H1 (cell line): Measurements from ENCODE around the gene CBX2. TPM values are rescaled to one million over a fixed set of nuclear protein-coding genes. Genes with fewer than 3 reads are reported as not detected.
A peak's percentile ranks its signal among the peaks of the same experiment; 100 is the strongest.

Experiments used
- CTCF ChIA-PET: fragments of 300-600 bp; sonication (Branson Sonifier 250); formaldehyde crosslinking; loops from one replicate; lab custom pipeline; 2021; ENCODE audit not compliant: partially characterized antibody; lab: Charles Lee
- POLR2A ChIA-PET: fragments of 300-600 bp; sonication (Branson Sonifier 250); formaldehyde crosslinking; loops from one replicate; lab custom pipeline; 2021; ENCODE audit warnings: inconsistent platforms; ENCODE audit not compliant: partially characterized antibody; lab: Charles Lee
- DNase-seq, 2 experiments: peaks; one replicate each; pipeline versions ENCODE4 v3.0.0 to v3.0.0-alpha.2; 2010 to 2022; ENCODE audit warnings: low spot score in 2 of 2, low read depth in 1 of 2, mixed read lengths in 1 of 2
- FAIRE-seq: peaks from 2 replicates; lab custom pipeline; 2011; peaks lifted over from hg19 to GRCh38; lab: Jason Lieb, UNC
- H2AFZ ChIP-seq: 2 replicates; pipeline ENCODE4 v1.8.1; 2012; ENCODE audit warnings: low read length, inconsistent platforms
- H2AK5ac ChIP-seq: 2 replicates; pipeline ENCODE4 v1.6.1; 2013; ENCODE audit warnings: low read depth, low read length
- H2BK120ac ChIP-seq: replicated peaks from 2 replicates; pipeline ENCODE3; 2013; ENCODE audit warnings: low read depth, low read length, inconsistent platforms
- H2BK12ac ChIP-seq: 2 replicates; pipeline ENCODE4 v1.6.1; 2013; ENCODE audit warnings: low read depth, low read length
- H2BK15ac ChIP-seq: 2 replicates; pipeline ENCODE4 v1.6.1; 2013; ENCODE audit warnings: low read length
- H2BK20ac ChIP-seq: 2 replicates; pipeline ENCODE4 v1.6.1; 2013; ENCODE audit warnings: low read length
- H2BK5ac ChIP-seq: 2 replicates; pipeline ENCODE4 v1.6.1; 2013; ENCODE audit warnings: low read depth, low read length
- H3K14ac ChIP-seq: 2 replicates; pipeline ENCODE4 v1.6.1; 2013; ENCODE audit warnings: inconsistent platforms; ENCODE audit not compliant: insufficient read length
- H3K18ac ChIP-seq: 2 replicates; pipeline ENCODE4 v1.6.1; 2013; ENCODE audit warnings: low read length; ENCODE audit errors: extremely low read depth
- H3K23ac ChIP-seq: 2 replicates; pipeline ENCODE4 v1.6.1; 2013; ENCODE audit warnings: inconsistent platforms; ENCODE audit not compliant: insufficient read length
- H3K23me2 ChIP-seq: 2 replicates; pipeline ENCODE4 v1.6.1; 2013; ENCODE audit warnings: low read depth, low read length
- H3K27ac ChIP-seq: 2 replicates; pipeline ENCODE4 v1.6.1; 2011; ENCODE audit warnings: low read depth, low read length, inconsistent platforms
- H3K27me3 ChIP-seq, 4 experiments: replicated peaks in 1 of 4; 1 replicate in 1 of 4; 2 replicates in 3 of 4; pipeline versions ENCODE4 v1.6.1 to v1.8.1; 2011 to 2013; ENCODE audit warnings: low read length in 3 of 4, mild to moderate bottlenecking in 3 of 4, inconsistent platforms in 2 of 4, mixed read lengths in 2 of 4, moderate library complexity in 1 of 4; ENCODE audit not compliant: control insufficient read depth in 3 of 4, insufficient read depth in 3 of 4; ENCODE audit errors: extremely low read depth in 1 of 4
- H3K36me3 ChIP-seq, 4 experiments: 2 replicates each; pipeline versions ENCODE4 v1.6.1 to v1.8.1; 2011 to 2013; ENCODE audit warnings: mild to moderate bottlenecking in 4 of 4, low read length in 3 of 4, moderate library complexity in 2 of 4, control low read depth in 1 of 4, inconsistent platforms in 1 of 4; ENCODE audit not compliant: insufficient read depth in 4 of 4, control insufficient read depth in 2 of 4
- H3K4ac ChIP-seq: replicated peaks from 2 replicates; pipeline ENCODE3; 2013; ENCODE audit warnings: low read length, low read depth, mixed read lengths, inconsistent platforms; ENCODE audit not compliant: insufficient read length
- H3K4me1 ChIP-seq, 4 experiments: replicated peaks in 1 of 4; 1 replicate in 1 of 4; 2 replicates in 3 of 4; pipeline versions ENCODE4 v1.6.1 to v1.8.1; 2011 to 2013; ENCODE audit warnings: low read length in 3 of 4, inconsistent platforms in 2 of 4, mixed read lengths in 1 of 4; ENCODE audit not compliant: insufficient read depth in 4 of 4, control insufficient read depth in 3 of 4
- H3K4me2 ChIP-seq, 2 experiments: 2 replicates each; pipeline versions ENCODE4 v1.6.1 to v1.8.1; 2011 to 2013; ENCODE audit warnings: low read depth in 2 of 2, low read length in 2 of 2, control low read depth in 1 of 2, inconsistent platforms in 1 of 2, mild to moderate bottlenecking in 1 of 2; ENCODE audit not compliant: insufficient read depth in 1 of 2
- H3K4me3 ChIP-seq, 4 experiments: fragments of 200-600, 300-600 bp in 1 of 4; sonication (generic), shearing (Covaris generic), sonication (Bioruptor Twin) in 1 of 4; 2 replicates each; pipeline versions ENCODE4 v1.5.1 to v1.8.1; 2011 to 2016; ENCODE audit warnings: low read length in 4 of 4, low read depth in 3 of 4, control low read depth in 2 of 4, inconsistent platforms in 2 of 4, mild to moderate bottlenecking in 2 of 4, mixed read lengths in 1 of 4, moderate library complexity in 1 of 4; ENCODE audit not compliant: insufficient read depth in 2 of 4; ENCODE audit errors: extremely low read depth in 1 of 4
- H3K56ac ChIP-seq: replicated peaks from 2 replicates; pipeline ENCODE3; 2013; ENCODE audit warnings: low read depth, mild to moderate bottlenecking, mixed read lengths, low read length, inconsistent platforms; ENCODE audit not compliant: insufficient read length
- H3K79me1 ChIP-seq: 2 replicates; pipeline ENCODE4 v1.6.1; 2013; ENCODE audit warnings: low read depth, low read length, control low read depth
- H3K79me2 ChIP-seq, 2 experiments: 2 replicates each; pipeline versions ENCODE4 v1.6.1 to v1.8.1; 2012 to 2013; ENCODE audit warnings: low read length in 2 of 2, mild to moderate bottlenecking in 2 of 2, inconsistent platforms in 1 of 2; ENCODE audit not compliant: insufficient read depth in 2 of 2, control insufficient read depth in 1 of 2
- H3K9ac ChIP-seq, 4 experiments: replicated peaks in 1 of 4; 1 replicate in 1 of 4; 2 replicates in 3 of 4; pipeline versions ENCODE4 v1.6.1 to v1.8.1; 2011 to 2013; ENCODE audit warnings: low read depth in 3 of 4, low read length in 3 of 4, control low read depth in 2 of 4, mild to moderate bottlenecking in 2 of 4, moderate library complexity in 2 of 4, inconsistent platforms in 1 of 4; ENCODE audit errors: extremely low read depth in 1 of 4
- H3K9me3 ChIP-seq, 2 experiments: 2 replicates each; pipeline versions ENCODE4 v1.6.1 to v1.8.1; 2012 to 2013; ENCODE audit warnings: mild to moderate bottlenecking in 2 of 2, moderate library complexity in 2 of 2, control low read depth in 1 of 2, inconsistent platforms in 1 of 2, low read depth in 1 of 2, low read length in 1 of 2, mixed read lengths in 1 of 2; ENCODE audit not compliant: insufficient read depth in 2 of 2
- H4K20me1 ChIP-seq, 2 experiments: replicated peaks in 1 of 2; 2 replicates each; pipeline versions ENCODE3 to v1.8.1; 2011 to 2013; ENCODE audit warnings: inconsistent platforms in 2 of 2, low read length in 2 of 2, mild to moderate bottlenecking in 1 of 2; ENCODE audit not compliant: insufficient read depth in 2 of 2, control insufficient read depth in 1 of 2
- H4K5ac ChIP-seq: 2 replicates; pipeline ENCODE4 v1.6.1; 2013; ENCODE audit warnings: low read length, low read depth, mixed read lengths, inconsistent platforms; ENCODE audit not compliant: insufficient read length
- H4K8ac ChIP-seq: 2 replicates; pipeline ENCODE4 v1.8.0; 2013; ENCODE audit warnings: mild to moderate bottlenecking, moderate library complexity, low read length, inconsistent platforms; ENCODE audit not compliant: insufficient read depth; ENCODE audit errors: extremely low read depth
- H4K91ac ChIP-seq: replicated peaks from 2 replicates; pipeline ENCODE3; 2013; ENCODE audit warnings: low read length, mixed read lengths, inconsistent platforms; ENCODE audit not compliant: insufficient read length
- SRF ChIP-seq: IDR thresholded peaks from 2 replicates; pipeline ENCODE4 v1.6.1; 2011; ENCODE audit warnings: mild to moderate bottlenecking, low read depth, low read length, moderate library complexity
- ZNF274 ChIP-seq: IDR thresholded peaks from 2 replicates; pipeline ENCODE4 v1.7.0; 2012; ENCODE audit warnings: low read length, borderline replicate concordance; ENCODE audit errors: extremely low read depth
- WGBS, 2 experiments: shearing (Covaris generic) in 1 of 2; methylation state at CpG; one replicate each; pipeline versions ENCODE4 v1.1.6 to v1.1.7; 2013 to 2015; ENCODE audit warnings: low lambda C conversion rate in 2 of 2, mixed read lengths in 2 of 2, inconsistent platforms in 1 of 2, low coverage in 1 of 2, missing lambda C conversion rate in 1 of 2; ENCODE audit not compliant: insufficient replicate concordance in 2 of 2, insufficient coverage in 1 of 2, insufficient read length in 1 of 2; ENCODE audit errors: extremely low coverage in 1 of 2, missing lambda C conversion rate in 1 of 2; 5-methylcytosine and 5-hydroxymethylcytosine counted together
- polyA plus RNA-seq, 7 experiments: library from polyadenylated mRNA; depleted of rRNA in 3 of 7; stranded (reverse) in 5 of 7; unstranded in 2 of 7; fragments of >200 nt in 5 of 7; fragments of 200-250 nt in 2 of 7; gene quantifications; 1 replicate in 5 of 7; 2 replicates in 1 of 7; 4 replicates in 1 of 7; pipeline versions ENCODE4 v1.2.1 to v1.2.3, GENCODE V29; 2011 to 2013; ENCODE audit warnings: missing spikeins in 2 of 7, mixed read lengths in 2 of 7
- total RNA-seq: library from RNA; stranded (reverse); fragmentation: NEBNext Ultra II Directional; extraction: Animal tissue kit (Norgen Biotek cat#: 25700); gene quantifications from 2 replicates; pipeline ENCODE4 v1.2.1, GENCODE V29; 2021

CBX2 gene
- total and polyA plus RNA-seq, 2 of the 8 experiments (the other 6 are each of a cell fraction or from before 2014, with no cell fraction given) = 64.3 to 83.9 TPM

DNA sequence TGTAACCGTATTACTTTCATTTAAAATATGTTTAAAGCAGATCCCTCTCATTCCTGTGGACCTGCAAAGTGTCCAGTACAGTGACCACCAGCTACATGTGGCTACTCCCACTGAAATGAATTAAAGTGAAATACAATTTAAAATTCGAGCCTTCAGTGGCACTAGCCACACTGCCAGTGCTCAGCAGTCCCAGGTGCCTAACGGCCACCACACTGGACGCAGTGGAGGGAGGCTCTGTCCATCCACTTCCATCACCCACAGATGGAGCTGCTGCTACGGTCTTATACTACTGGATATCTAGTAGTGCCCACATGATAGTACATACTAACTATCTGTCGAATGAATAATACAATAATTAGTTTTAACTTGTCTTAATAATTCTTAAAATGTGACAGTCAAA, 2.3 kb upstream of the CBX2 start:
- Histone ChIP-seq H4K91ac (peak overlapping the region; percentile 85), H4K5ac (no peak overlapping the region), H3K4ac (no peak overlapping the region), H2BK5ac (no peak overlapping the region), H2AFZ (no peak overlapping the region), H3K9me3 (no peaks in the 10 kb centered on the region), H3K27ac (no peak overlapping the region), H3K18ac (no peak overlapping the region), H3K4me3 (no peak overlapping the region)
- no peak for FAIRE-seq
- TF ChIP-seq ZNF274 = 0 out of 2 replicates have a peak, but pooled peaks have one; percentile 10
- TF ChIP-seq SRF = no peak
- TF ChIP-seq, all 59 proteins: peak for 1
- peaks cover 11 to 16% of the 10 kb centered on the region in 2 experiments for H4K20me1 ChIP-seq
- no peak overlapping the region for H3K9ac ChIP-seq
- no peak overlapping the region for H2BK12ac ChIP-seq
- no peak overlapping the region for H3K56ac ChIP-seq
- H3K23me2 ChIP-seq = peaks cover 10% of the 10 kb centered on the region
- peaks cover 4 to 19% (median 14%) of the 10 kb centered on the region in 4 experiments for H3K4me1 ChIP-seq
- H4K8ac ChIP-seq = no peak overlapping the region
- WGBS, 2 experiments = 82% methylated on average over 6 of the region's 6 CpGs; no CpG with 5 or more reads in 1 of the 2 experiments
- ChIA-PET CTCF (interaction anchor here (1.0 to 5.9 kb wide), 10 partner anchors 9 to 53 kb away, joined by 3 to 90 read pairs (median 5); no protein-coding TSS in a partner anchor), POLR2A (interaction anchor here (1.7 to 5.2 kb wide), 5 partner anchors 11 to 33 kb away, joined by 3 to 77 read pairs (median 7); no protein-coding TSS in a partner anchor)
- no peak overlapping the region for H2BK15ac ChIP-seq
- H2BK120ac ChIP-seq = no peak overlapping the region
- peaks cover 12% of the 10 kb centered on the region for H3K79me1 ChIP-seq
- no peak overlapping the region; a peak in 1 of 4 replicates for H3K4me2 ChIP-seq
- no peak overlapping the region for H3K23ac ChIP-seq
- H2AK5ac ChIP-seq = no peak overlapping the region
- no peak overlapping the region for H2BK20ac ChIP-seq
- no peak overlapping the region for H3K14ac ChIP-seq
- H3K79me2 ChIP-seq = peaks cover 0 to 19% of the 10 kb centered on the region in 2 experiments; a peak in 2 of 4 replicates
- H3K27me3 ChIP-seq = no peaks in the 10 kb centered on the region; a peak in 2 of 7 replicates
- DNase-seq = no peak
- H3K36me3 ChIP-seq = peaks cover 4 to 13% (median 9%) of the 10 kb centered on the region in 4 experiments; a peak in 7 of 8 replicates
